K562 (cell line): ENCODE measurements around the gene PLPPR2.

Experiments
- EP300 ChIP-seq: IDR thresholded peaks from 2 replicates; pipeline ENCODE4 v1.6.1; 2012; ENCODE audit warnings: low read length, improper control_type of control experiment
- EZH2 ChIP-seq: IDR thresholded peaks from 2 replicates; pipeline ENCODE4 v1.6.1; 2012; ENCODE audit warnings: low read depth, mild to moderate bottlenecking, inconsistent platforms, low read length, borderline replicate concordance
- HNRNPUL1 ChIP-seq: fragments of 200-400 bp; formaldehyde crosslinking; IDR thresholded peaks from 2 replicates; pipeline ENCODE4 v1.6.1; 2017; ENCODE audit warnings: low read length
- KAT8 ChIP-seq: fragments of 450-650 bp; IDR thresholded peaks from 2 replicates; pipeline ENCODE4 v1.6.1; 2016; ENCODE audit warnings: low read depth, mild to moderate bottlenecking
- SIRT6 ChIP-seq: IDR thresholded peaks from one replicate; pipeline ENCODE4 v1.6.1; 2012; ENCODE audit warnings: low read depth, mild to moderate bottlenecking, control low read depth, inconsistent platforms, low read length, moderate library complexity
- TEAD4 ChIP-seq, 2 experiments: sonication (generic) in 1 of 2; formaldehyde crosslinking in 1 of 2; IDR thresholded peaks; 2 replicates each; pipeline versions ENCODE4 v1.6.1 to v1.8.0; 2012 to 2022; ENCODE audit warnings: borderline replicate concordance in 1 of 2, inconsistent platforms in 1 of 2, low read length in 1 of 2, mild to moderate bottlenecking in 1 of 2, missing genetic modification reagents in 1 of 2
- ZNF253 ChIP-seq: fragments of 250-450 bp; sonication (Bioruptor Pico); conservative IDR thresholded peaks from 2 replicates; pipeline ENCODE4 v1.6.1; 2021; ENCODE audit warnings: mild to moderate bottlenecking
- TF ChIP-seq, protein P1 (sequence below): fragments of 250-450 bp; sonication (Bioruptor Pico); IDR thresholded peaks from 2 replicates; pipeline ENCODE4 v1.8.0; 2021; ENCODE audit warnings: mild to moderate bottlenecking, moderate library complexity

- no peak for TF ChIP-seq SIRT6
- no peak for TF ChIP-seq ZNF253
- no peak for TF ChIP-seq HNRNPUL1
- TF ChIP-seq, protein P1, sequence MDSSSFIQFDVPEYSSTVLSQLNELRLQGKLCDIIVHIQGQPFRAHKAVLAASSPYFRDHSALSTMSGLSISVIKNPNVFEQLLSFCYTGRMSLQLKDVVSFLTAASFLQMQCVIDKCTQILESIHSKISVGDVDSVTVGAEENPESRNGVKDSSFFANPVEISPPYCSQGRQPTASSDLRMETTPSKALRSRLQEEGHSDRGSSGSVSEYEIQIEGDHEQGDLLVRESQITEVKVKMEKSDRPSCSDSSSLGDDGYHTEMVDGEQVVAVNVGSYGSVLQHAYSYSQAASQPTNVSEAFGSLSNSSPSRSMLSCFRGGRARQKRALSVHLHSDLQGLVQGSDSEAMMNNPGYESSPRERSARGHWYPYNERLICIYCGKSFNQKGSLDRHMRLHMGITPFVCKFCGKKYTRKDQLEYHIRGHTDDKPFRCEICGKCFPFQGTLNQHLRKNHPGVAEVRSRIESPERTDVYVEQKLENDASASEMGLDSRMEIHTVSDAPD (CRISPR knock-in tag) = no peak
- no peak for TF ChIP-seq TEAD4 (IDR thresholded peaks at IDR 0.05; ENCODE audit: low read length)
- TF ChIP-seq TEAD4 (CRISPR knock-in tag; IDR thresholded peaks at IDR 0.05; ENCODE audit: borderline replicate concordance) = no peak
- TF ChIP-seq KAT8 = no peak
- TF ChIP-seq EZH2 = no peak
- TF ChIP-seq EP300 = no peak
Observed at GRCh38 chr19:11390933-11391680, 35.9 kb downstream of the PLPPR2 start.
